Pancreas (tissue), 10 donors: ENCODE results near the gene BFSP1. TPM values are rescaled to one million over a fixed set of nuclear protein-coding genes. Genes with fewer than 3 reads are reported as not detected.
A peak's percentile ranks its signal among the peaks of the same experiment; 100 is the strongest.

Experiments used
- ATAC-seq, 4 donors: fragments of 200-7000 bp; cut with Tn5 transposase; one replicate each; pipeline versions ENCODE4 v1.8.0 to v1.9.1; 2020; ENCODE audit warnings: mild to moderate bottlenecking in 4 of 4, moderate library complexity in 4 of 4
- DNase-seq, 6 donors: peaks; one replicate each; pipeline ENCODE4 v3.0.0-alpha.2; 2020
- FAIRE-seq: peaks from 2 replicates; lab custom pipeline; 2012; peaks lifted over from hg19 to GRCh38; lab: Jason Lieb, UNC
- H3K27ac ChIP-seq, 4 donors: fragments of 200-600 bp; sonication (generic); 1 replicate in 3 of 4; 2 replicates in 1 of 4; pipeline versions ENCODE4 v1.5.0 to v1.8.0; 2020
- H3K27me3 ChIP-seq, 4 donors: fragments of 200-600 bp; one replicate each; pipeline ENCODE4 v1.8.0; 2021
- H3K36me3 ChIP-seq, 3 donors: fragments of 200-600 bp; sonication (generic) in 1 of 3; one replicate each; pipeline versions ENCODE4 v1.5.0 to v1.8.0; 2020 to 2021
- H3K4me1 ChIP-seq, 3 donors: fragments of 200-600 bp; one replicate each; pipeline ENCODE4 v1.8.0; 2021
- H3K4me3 ChIP-seq, 4 donors: fragments of 200-600 bp; sonication (generic) in 2 of 4; one replicate each; pipeline versions ENCODE4 v1.5.0 to v1.8.0; 2020 to 2021
- H3K9me3 ChIP-seq, 4 donors: fragments of 200-600 bp; one replicate each; pipeline ENCODE4 v1.8.0; 2021
- CTCF ChIP-seq, 4 donors: fragments of 200-600 bp; sonication (generic) in 3 of 4; IDR thresholded peaks; one replicate each; pipeline versions ENCODE4 v1.5.0 to v1.8.0; 2021; ENCODE audit warnings: antibody characterized with exemption in 4 of 4
- WGBS, 2 donors: extraction: QIAGEN DNeasy Blood & Tissue Kit; methylation state at CpG; one replicate each; pipeline ENCODE4 v1.1.7; 2013; 5-methylcytosine and 5-hydroxymethylcytosine counted together
- intact Hi-C, 3 donors: fragments of 100-400 bp; cut with DNase I; formaldehyde crosslinking; loops; one replicate each; pipeline versions ENCODE4 v1.11.1 to v1.14.2; 2022
- polyA plus RNA-seq, 2 donors: library from polyadenylated mRNA; stranded (reverse); fragments of 200-250 nt; gene quantifications; one replicate each; pipeline ENCODE4 v1.2.3, GENCODE V29; 2013
- total RNA-seq, 6 donors: library from RNA; stranded (reverse); fragmentation: NEBNext Ultra II Directional in 4 of 6; extraction: Animal tissue kit (Norgen Biotek cat#: 25700) in 4 of 6; gene quantifications; one replicate each; pipeline versions ENCODE4 v1.2.1 to v1.2.4, GENCODE V29; 2021 to 2023
- donor health status: healthy with polysubstance abuse.
- donor health status: DM: no; HTN: no; CAD: no; lungs with moderate emphysema.
- donor health status: DM: no; HTN: no; CAD: no.
- donor health status: control.
- donor health status: control.
- donor health status: Bipolar disorder and iron deficiency.
- donor health status: DM: yes; HTN: yes; CAD: no.
- donor health status: DM: no; HTN: no; CAD: no.
- donor health status: DM: no; HTN: no; CAD: no.
- donor health status: DM: yes; HTN: yes; CAD: no.

BFSP1 gene
- total and polyA plus RNA-seq, 8 donors: 0.81 to 2.0 (median 1.4) TPM

- no peaks in the 10 kb centered on the region for H3K4me1 ChIP-seq
- no peak overlapping the region for H3K4me3 ChIP-seq
- intact Hi-C loops: no loop called here
- H3K36me3 ChIP-seq: no peaks in the 10 kb centered on the region
- TF ChIP-seq CTCF (IDR thresholded peaks at IDR 0.05): no peak
- 63 to 74% methylated on average over 1 of the region's 1 CpG for whole genome bisulfite sequencing, 2 donors
- no peaks in the 10 kb centered on the region for H3K27me3 ChIP-seq
- H3K9me3 ChIP-seq: no peaks in the 10 kb centered on the region
- no peak for FAIRE-seq
- no peak overlapping the region for H3K27ac ChIP-seq
- no peak for DNase-seq
- ATAC-seq: no peak
Measured at GRCh38 chr20:17457079-17457478, 74.1 kb downstream of the BFSP1 start.

GRCh38 chr20:17456279-17456678 is 74.9 kb downstream of the BFSP1 start:
- no peak for FAIRE-seq
- Histone ChIP-seq H3K36me3 (no peaks in the 10 kb centered on the region), H3K4me1 (no peaks in the 10 kb centered on the region), H3K4me3 (no peak overlapping the region), H3K27ac (no peak overlapping the region), H3K9me3 (no peaks in the 10 kb centered on the region), H3K27me3 (no peaks in the 10 kb centered on the region)
- DNase-seq: no peak
- no peak for TF ChIP-seq CTCF (IDR thresholded peaks at IDR 0.05)
- intact Hi-C loops: no loop called here
- WGBS, 2 donors: 58 to 59% methylated on average over 8 of the region's 8 CpGs
- peak in 1 of 4 donors; percentile 51 for ATAC-seq

- ATAC-seq: no peak
Measured at GRCh38 chr20:17453592-17453991, 77.6 kb downstream of the BFSP1 start.

GRCh38 chr20:17452441-17452840 is 78.7 kb downstream of the BFSP1 start:
- FAIRE-seq (no peak), DNase-seq (no peak), ATAC-seq (no peak)
- no peaks in the 10 kb centered on the region for H3K27me3 ChIP-seq
- WGBS, 2 donors: 42 to 44% methylated on average over 3 of the region's 3 CpGs
- no peaks in the 10 kb centered on the region for H3K4me1 ChIP-seq
- no peak for TF ChIP-seq CTCF (IDR thresholded peaks at IDR 0.05)
- H3K27ac ChIP-seq: no peak overlapping the region
- H3K9me3 ChIP-seq: no peaks in the 10 kb centered on the region
- H3K36me3 ChIP-seq: no peaks in the 10 kb centered on the region
- intact Hi-C loops: no loop called here
- H3K4me3 ChIP-seq: no peak overlapping the region

More at GRCh38 chr20:17453592-17453991, 77.6 kb downstream of the BFSP1 start:
- intact Hi-C loops: no loop called here
- 79 to 83% methylated on average over 22 of the region's 22 CpGs for WGBS, 2 donors
- H3K27me3 ChIP-seq: no peaks in the 10 kb centered on the region
- DNase-seq (no peak), FAIRE-seq (no peak)
- TF ChIP-seq CTCF (IDR thresholded peaks at IDR 0.05): no peak
- no peaks in the 10 kb centered on the region for H3K9me3 ChIP-seq
- no peak overlapping the region for H3K27ac ChIP-seq
- H3K36me3 ChIP-seq: no peaks in the 10 kb centered on the region
- H3K4me3 ChIP-seq: no peak overlapping the region
- no peaks in the 10 kb centered on the region for H3K4me1 ChIP-seq

GRCh38 chr20:17449031-17449430 is 82.1 kb downstream of the BFSP1 start:
- no peaks in the 10 kb centered on the region for H3K9me3 ChIP-seq
- no peaks in the 10 kb centered on the region for H3K4me1 ChIP-seq
- H3K4me3 ChIP-seq: no peak overlapping the region
- intact Hi-C loops: no loop called here
- no peak for ATAC-seq
- 78 to 88% methylated on average over 2 of the region's 2 CpGs for WGBS, 2 donors
- no peak for FAIRE-seq
- no peak for DNase-seq
- no peaks in the 10 kb centered on the region for H3K36me3 ChIP-seq
- H3K27me3 ChIP-seq: no peaks in the 10 kb centered on the region
- no peak for TF ChIP-seq CTCF (IDR thresholded peaks at IDR 0.05)
- H3K27ac ChIP-seq: no peak overlapping the region
